Colon (tissue), 2 donors: ENCODE results near the gene TNP2.

ENCODE experiments used
- FAIRE-seq: peaks from 2 replicates; lab custom pipeline; 2012; peaks lifted over from hg19 to GRCh38; lab: Jason Lieb, UNC
- donor health status: control.
- donor health status: control.

The TNP2 gene

DNA sequence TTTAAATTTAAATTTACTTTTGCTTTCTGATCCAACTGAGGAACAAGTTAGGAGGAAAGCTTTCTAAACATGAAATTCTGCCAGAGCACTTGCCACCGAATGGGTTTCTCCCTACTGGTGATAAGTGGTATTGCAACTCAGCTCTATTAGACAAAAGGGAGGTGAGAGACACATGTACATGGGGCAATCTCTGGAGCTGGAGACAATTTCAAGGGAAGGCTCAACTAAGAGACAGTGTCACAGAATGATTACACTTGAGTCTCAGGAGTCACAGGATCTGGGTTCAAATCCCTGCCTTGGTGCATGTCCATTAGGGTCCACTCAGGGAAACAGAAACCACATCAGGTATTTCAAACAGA lies 50.5 kb downstream of the TNP2 start:
- FAIRE-seq = no peak
